Measurements from ENCODE around the gene WAPL. TPM values are rescaled to one million over a fixed set of nuclear protein-coding genes. Genes with fewer than 3 reads are reported as not detected.

WAPL gene
- total and polyA plus RNA-seq, 9 of the 15 experiments (the other 6 are each of a cell fraction or from before 2014, with no cell fraction given): 14.3 to 36.4 (median 25.3) TPM

DNA sequence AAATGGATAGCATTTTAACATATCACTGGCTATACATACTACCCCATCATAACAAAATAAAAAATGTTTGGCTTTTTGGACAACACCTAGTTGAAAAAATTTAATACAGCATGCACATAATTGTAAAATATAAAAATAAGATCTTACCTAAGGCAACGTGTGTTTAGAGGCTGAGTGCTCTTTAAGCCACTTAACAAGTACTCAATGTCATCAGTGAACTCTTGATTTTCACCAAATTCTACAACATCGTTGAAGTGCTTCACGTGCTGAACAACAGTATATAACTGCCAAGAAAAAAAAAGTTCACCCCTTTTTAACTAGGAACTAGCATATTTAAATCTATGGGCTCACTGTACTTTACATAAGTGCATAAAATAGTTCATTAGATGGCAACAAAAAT lies 49.5 kb downstream of the WAPL start:
- no peaks in the 10 kb centered on the region for H3K9me1 ChIP-seq (ENCODE audit: control insufficient read depth, insufficient read depth, low read length)
- ATAC-seq: no peak
- no peaks in the 10 kb centered on the region for H4K20me1 ChIP-seq (replicated peaks; ENCODE audit: control insufficient read depth, insufficient read depth, low read length)
- H3K27me3 ChIP-seq (ENCODE audit: control insufficient read depth in 2 of 2, insufficient read depth in 2 of 2, low read length in 2 of 2): no peaks in the 10 kb centered on the region
- ChIA-PET CTCF (ENCODE audit: low intra/inter-chr PET ratio) (no interaction called here), POLR2A (no interaction called here)
- BruUV-seq (replicated peaks): no TSS peak
- 93% methylated on average over 3 of the region's 3 CpGs for WGBS (ENCODE audit: insufficient coverage, low coverage, missing lambda C conversion rate)
- peaks cover 58% of the 10 kb centered on the region for H3K36me3 ChIP-seq (ENCODE audit: control insufficient read depth, insufficient read depth, low read length)
- TF ChIP-seq KDM5B (IDR thresholded peaks at IDR 0.05; ENCODE audit: insufficient replicate concordance, low read depth, low read length) (no peak), ZNF668 (CRISPR knock-in tag; IDR thresholded peaks at IDR 0.05) (no peak), BCL6 (CRISPR knock-in tag; IDR thresholded peaks at IDR 0.05) (no peak), HMGN3 (IDR thresholded peaks at IDR 0.05; ENCODE audit: borderline replicate concordance, extremely low read depth, insufficient read length, low read depth, low read length) (no peak), HNRNPUL1 (IDR thresholded peaks at IDR 0.05; ENCODE audit: low read length) (no peak), ZNF3 (CRISPR knock-in tag; IDR thresholded peaks at IDR 0.05) (no peak)
- TF ChIP-seq, protein P1, sequence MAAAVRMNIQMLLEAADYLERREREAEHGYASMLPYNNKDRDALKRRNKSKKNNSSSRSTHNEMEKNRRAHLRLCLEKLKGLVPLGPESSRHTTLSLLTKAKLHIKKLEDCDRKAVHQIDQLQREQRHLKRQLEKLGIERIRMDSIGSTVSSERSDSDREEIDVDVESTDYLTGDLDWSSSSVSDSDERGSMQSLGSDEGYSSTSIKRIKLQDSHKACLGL (CRISPR knock-in tag; IDR thresholded peaks at IDR 0.05; ENCODE audit: borderline replicate concordance, poor library complexity, severe bottlenecking): no peak
- TF ChIP-seq, protein P2, sequence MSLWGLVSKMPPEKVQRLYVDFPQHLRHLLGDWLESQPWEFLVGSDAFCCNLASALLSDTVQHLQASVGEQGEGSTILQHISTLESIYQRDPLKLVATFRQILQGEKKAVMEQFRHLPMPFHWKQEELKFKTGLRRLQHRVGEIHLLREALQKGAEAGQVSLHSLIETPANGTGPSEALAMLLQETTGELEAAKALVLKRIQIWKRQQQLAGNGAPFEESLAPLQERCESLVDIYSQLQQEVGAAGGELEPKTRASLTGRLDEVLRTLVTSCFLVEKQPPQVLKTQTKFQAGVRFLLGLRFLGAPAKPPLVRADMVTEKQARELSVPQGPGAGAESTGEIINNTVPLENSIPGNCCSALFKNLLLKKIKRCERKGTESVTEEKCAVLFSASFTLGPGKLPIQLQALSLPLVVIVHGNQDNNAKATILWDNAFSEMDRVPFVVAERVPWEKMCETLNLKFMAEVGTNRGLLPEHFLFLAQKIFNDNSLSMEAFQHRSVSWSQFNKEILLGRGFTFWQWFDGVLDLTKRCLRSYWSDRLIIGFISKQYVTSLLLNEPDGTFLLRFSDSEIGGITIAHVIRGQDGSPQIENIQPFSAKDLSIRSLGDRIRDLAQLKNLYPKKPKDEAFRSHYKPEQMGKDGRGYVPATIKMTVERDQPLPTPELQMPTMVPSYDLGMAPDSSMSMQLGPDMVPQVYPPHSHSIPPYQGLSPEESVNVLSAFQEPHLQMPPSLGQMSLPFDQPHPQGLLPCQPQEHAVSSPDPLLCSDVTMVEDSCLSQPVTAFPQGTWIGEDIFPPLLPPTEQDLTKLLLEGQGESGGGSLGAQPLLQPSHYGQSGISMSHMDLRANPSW (CRISPR knock-in tag; IDR thresholded peaks at IDR 0.05): no peak
- TF ChIP-seq, protein P3, sequence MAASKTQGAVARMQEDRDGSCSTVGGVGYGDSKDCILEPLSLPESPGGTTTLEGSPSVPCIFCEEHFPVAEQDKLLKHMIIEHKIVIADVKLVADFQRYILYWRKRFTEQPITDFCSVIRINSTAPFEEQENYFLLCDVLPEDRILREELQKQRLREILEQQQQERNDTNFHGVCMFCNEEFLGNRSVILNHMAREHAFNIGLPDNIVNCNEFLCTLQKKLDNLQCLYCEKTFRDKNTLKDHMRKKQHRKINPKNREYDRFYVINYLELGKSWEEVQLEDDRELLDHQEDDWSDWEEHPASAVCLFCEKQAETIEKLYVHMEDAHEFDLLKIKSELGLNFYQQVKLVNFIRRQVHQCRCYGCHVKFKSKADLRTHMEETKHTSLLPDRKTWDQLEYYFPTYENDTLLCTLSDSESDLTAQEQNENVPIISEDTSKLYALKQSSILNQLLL (CRISPR knock-in tag; IDR thresholded peaks at IDR 0.05; ENCODE audit: borderline replicate concordance): no peak
- H3K4me2 ChIP-seq (ENCODE audit: insufficient read depth, low read length): no peak overlapping the region
- no peaks in the 10 kb centered on the region for H3K4me1 ChIP-seq (replicated peaks in 1 of 2; ENCODE audit: control insufficient read depth in 2 of 2, insufficient read depth in 2 of 2, low read length in 2 of 2)
- H2AFZ ChIP-seq (ENCODE audit: low read depth, low read length): no peak overlapping the region
- in situ Hi-C loops (cut with MboI): no loop called here
- no peaks in the 10 kb centered on the region for H3K9me3 ChIP-seq (replicated peaks; ENCODE audit: control insufficient read depth, insufficient read depth, low read depth, low read length)
- intact Hi-C loops (cut with micrococcal nuclease): no loop called here
- no peak for DNase-seq (ENCODE audit: extremely low read depth in 1 of 4, low spot score in 3 of 4)
- peaks cover 3% of the 10 kb centered on the region; the same call in 1 of the 3 replicates for H3K79me2 ChIP-seq (ENCODE audit: control insufficient read depth, insufficient read depth, low read length)
- no peak overlapping the region for H3K27ac ChIP-seq (ENCODE audit: extremely low read depth, low read depth, low read length)
- no peak for FAIRE-seq
- no peak overlapping the region for H3K4me3 ChIP-seq
- H3K9ac ChIP-seq (ENCODE audit: insufficient read depth in 1 of 2, low read depth in 2 of 2, low read length in 2 of 2): no peak overlapping the region

Measured in K562 (cell line).